ENCODE data around the gene CDKN2AIPNL. TPM values are rescaled to one million over a fixed set of nuclear protein-coding genes. Genes with fewer than 3 reads are reported as not detected.
"Not testable (repeated sequence)": the region's sequence is repeated elsewhere in the genome, so short reads cannot be mapped to it uniquely, and the experiment has no call there.

CDKN2AIPNL gene
- total and polyA plus RNA-seq, 4 donors = 42.6 to 69.3 (median 51.0) TPM

GRCh38 chr5:134427540-134428041, 15.9 kb upstream of the CDKN2AIPNL start:
- no peak overlapping the region for H3K4me3 ChIP-seq (ENCODE audit: low read depth, low read length)
- no peaks in the 10 kb centered on the region for H3K27me3 ChIP-seq (ENCODE audit: control insufficient read depth, insufficient read depth, low read length)
- no peaks in the 10 kb centered on the region for H3K9me3 ChIP-seq (ENCODE audit: control insufficient read depth, insufficient read depth, low read length)
- H3K27ac ChIP-seq (ENCODE audit: low read depth, low read length) = no peak overlapping the region
- H3K36me3 ChIP-seq (ENCODE audit: control insufficient read depth, insufficient read depth, low read length) = no peaks in the 10 kb centered on the region
- 48% methylated on average over 6 of the region's 9 CpGs for WGBS (ENCODE audit: insufficient coverage)
- DNase-seq (ENCODE audit: low read depth in 4 of 6, low spot score in 6 of 6) = no peak
- H3K4me1 ChIP-seq (ENCODE audit: control insufficient read depth, insufficient read depth, low read length) = no peaks in the 10 kb centered on the region

GRCh38 chr5:134426361-134426760, 14.7 kb upstream of the CDKN2AIPNL start:
- Histone ChIP-seq H3K27me3 (ENCODE audit: control insufficient read depth, insufficient read depth, low read length) (no peaks in the 10 kb centered on the region), H3K4me3 (ENCODE audit: low read depth, low read length) (no peak overlapping the region), H3K4me1 (ENCODE audit: control insufficient read depth, insufficient read depth, low read length) (no peaks in the 10 kb centered on the region), H3K9me3 (ENCODE audit: control insufficient read depth, insufficient read depth, low read length) (no peaks in the 10 kb centered on the region), H3K36me3 (ENCODE audit: control insufficient read depth, insufficient read depth, low read length) (no peaks in the 10 kb centered on the region), H3K27ac (ENCODE audit: low read depth, low read length) (no peak overlapping the region)
- WGBS (ENCODE audit: insufficient coverage) = 81% methylated on average over 7 of the region's 7 CpGs
- no peak for DNase-seq (ENCODE audit: low read depth in 4 of 6, low spot score in 6 of 6)

GRCh38 chr5:134423376-134423775, 11.7 kb upstream of the CDKN2AIPNL start:
- Histone ChIP-seq H3K27me3 (ENCODE audit: control insufficient read depth, insufficient read depth, low read length) (no peaks in the 10 kb centered on the region), H3K4me3 (ENCODE audit: low read depth, low read length) (no peak overlapping the region), H3K36me3 (ENCODE audit: control insufficient read depth, insufficient read depth, low read length) (no peaks in the 10 kb centered on the region), H3K4me1 (ENCODE audit: control insufficient read depth, insufficient read depth, low read length) (no peaks in the 10 kb centered on the region), H3K9me3 (ENCODE audit: control insufficient read depth, insufficient read depth, low read length) (peaks cover 3% of the 10 kb centered on the region), H3K27ac (ENCODE audit: low read depth, low read length) (no peak overlapping the region)
- no CpG with 5 or more reads among the region's 2 CpGs for WGBS (ENCODE audit: insufficient coverage)
- no peak for DNase-seq (ENCODE audit: low read depth in 4 of 6, low spot score in 6 of 6)

GRCh38 chr5:134422791-134423365, 11.2 kb upstream of the CDKN2AIPNL start:
- no peaks in the 10 kb centered on the region for H3K27me3 ChIP-seq (ENCODE audit: control insufficient read depth, insufficient read depth, low read length)
- no peak for DNase-seq (ENCODE audit: low read depth in 4 of 6, low spot score in 6 of 6)
- H3K4me3 ChIP-seq (ENCODE audit: low read depth, low read length) = no peak overlapping the region
- no peaks in the 10 kb centered on the region for H3K4me1 ChIP-seq (ENCODE audit: control insufficient read depth, insufficient read depth, low read length)
- WGBS (ENCODE audit: insufficient coverage) = 67% methylated on average over 1 of the region's 7 CpGs
- H3K9me3 ChIP-seq (ENCODE audit: control insufficient read depth, insufficient read depth, low read length) = peaks cover 3% of the 10 kb centered on the region
- H3K36me3 ChIP-seq (ENCODE audit: control insufficient read depth, insufficient read depth, low read length) = no peaks in the 10 kb centered on the region
- no peak overlapping the region for H3K27ac ChIP-seq (ENCODE audit: low read depth, low read length)

- H3K36me3 ChIP-seq (ENCODE audit: control insufficient read depth, insufficient read depth, low read length); H3K27me3 ChIP-seq (ENCODE audit: control insufficient read depth, insufficient read depth, low read length); H3K4me1 ChIP-seq (ENCODE audit: control insufficient read depth, insufficient read depth, low read length); DNase-seq (ENCODE audit: low read depth in 4 of 6, low spot score in 6 of 6); H3K4me3 ChIP-seq (ENCODE audit: low read depth, low read length); H3K27ac ChIP-seq (ENCODE audit: low read depth, low read length); H3K9me3 ChIP-seq (ENCODE audit: control insufficient read depth, insufficient read depth, low read length): not testable (repeated sequence)
- WGBS (ENCODE audit: insufficient coverage) = no CpG with 5 or more reads among the region's 4 CpGs
Measured at GRCh38 chr5:134421038-134421437, 9.4 kb upstream of the CDKN2AIPNL start.

- H3K4me1 ChIP-seq (ENCODE audit: control insufficient read depth, insufficient read depth, low read length) = no peaks in the 10 kb centered on the region
- H3K36me3 ChIP-seq (ENCODE audit: control insufficient read depth, insufficient read depth, low read length) = no peaks in the 10 kb centered on the region
- H3K4me3 ChIP-seq (ENCODE audit: low read depth, low read length) = no peak overlapping the region
- WGBS (ENCODE audit: insufficient coverage) = 91% methylated on average over 1 of the region's 2 CpGs
- peaks cover 3% of the 10 kb centered on the region for H3K9me3 ChIP-seq (ENCODE audit: control insufficient read depth, insufficient read depth, low read length)
- DNase-seq (ENCODE audit: low read depth in 4 of 6, low spot score in 6 of 6) = no peak
- H3K27ac ChIP-seq (ENCODE audit: low read depth, low read length) = no peak overlapping the region
- no peaks in the 10 kb centered on the region for H3K27me3 ChIP-seq (ENCODE audit: control insufficient read depth, insufficient read depth, low read length)
Measured at GRCh38 chr5:134420343-134420742, 8.7 kb upstream of the CDKN2AIPNL start.

GRCh38 chr5:134418958-134419357, 7.3 kb upstream of the CDKN2AIPNL start:
- no peak overlapping the region for H3K4me3 ChIP-seq (ENCODE audit: low read depth, low read length)
- no peak overlapping the region for H3K27ac ChIP-seq (ENCODE audit: low read depth, low read length)
- no CpG with 5 or more reads among the region's 3 CpGs for WGBS (ENCODE audit: insufficient coverage)
- no peaks in the 10 kb centered on the region for H3K4me1 ChIP-seq (ENCODE audit: control insufficient read depth, insufficient read depth, low read length)
- H3K9me3 ChIP-seq (ENCODE audit: control insufficient read depth, insufficient read depth, low read length) = peaks cover 3% of the 10 kb centered on the region
- H3K27me3 ChIP-seq (ENCODE audit: control insufficient read depth, insufficient read depth, low read length) = no peaks in the 10 kb centered on the region
- H3K36me3 ChIP-seq (ENCODE audit: control insufficient read depth, insufficient read depth, low read length) = no peaks in the 10 kb centered on the region
- no peak for DNase-seq (ENCODE audit: low read depth in 4 of 6, low spot score in 6 of 6)

GRCh38 chr5:134417707-134418106, 6.0 kb upstream of the CDKN2AIPNL start:
- no peak overlapping the region for H3K4me3 ChIP-seq (ENCODE audit: low read depth, low read length)
- no peaks in the 10 kb centered on the region for H3K4me1 ChIP-seq (ENCODE audit: control insufficient read depth, insufficient read depth, low read length)
- no peaks in the 10 kb centered on the region for H3K36me3 ChIP-seq (ENCODE audit: control insufficient read depth, insufficient read depth, low read length)
- H3K27ac ChIP-seq (ENCODE audit: low read depth, low read length) = no peak overlapping the region
- peaks cover 3% of the 10 kb centered on the region for H3K9me3 ChIP-seq (ENCODE audit: control insufficient read depth, insufficient read depth, low read length)
- no peak for DNase-seq (ENCODE audit: low read depth in 4 of 6, low spot score in 6 of 6)
- no peaks in the 10 kb centered on the region for H3K27me3 ChIP-seq (ENCODE audit: control insufficient read depth, insufficient read depth, low read length)

- DNase-seq (ENCODE audit: low read depth in 4 of 6, low spot score in 6 of 6) = no peak
- Histone ChIP-seq H3K27me3 (ENCODE audit: control insufficient read depth, insufficient read depth, low read length) (no peaks in the 10 kb centered on the region), H3K27ac (ENCODE audit: low read depth, low read length) (no peak overlapping the region), H3K36me3 (ENCODE audit: control insufficient read depth, insufficient read depth, low read length) (peaks cover 5% of the 10 kb centered on the region), H3K4me3 (ENCODE audit: low read depth, low read length) (no peak overlapping the region), H3K4me1 (ENCODE audit: control insufficient read depth, insufficient read depth, low read length) (peaks cover 18% of the 10 kb centered on the region), H3K9me3 (ENCODE audit: control insufficient read depth, insufficient read depth, low read length) (no peaks in the 10 kb centered on the region)
- WGBS (ENCODE audit: insufficient coverage) = no CpG with 5 or more reads among the region's 2 CpGs
Measured at GRCh38 chr5:134413046-134413445, 1.4 kb upstream of the CDKN2AIPNL start.

GRCh38 chr5:134411228-134411545, 494 bp downstream of the CDKN2AIPNL start:
- no peak for DNase-seq (ENCODE audit: low read depth in 4 of 6, low spot score in 6 of 6)
- Histone ChIP-seq H3K4me1 (ENCODE audit: control insufficient read depth, insufficient read depth, low read length) (peaks cover 18% of the 10 kb centered on the region), H3K36me3 (ENCODE audit: control insufficient read depth, insufficient read depth, low read length) (peaks cover 14% of the 10 kb centered on the region), H3K27me3 (ENCODE audit: control insufficient read depth, insufficient read depth, low read length) (no peaks in the 10 kb centered on the region), H3K9me3 (ENCODE audit: control insufficient read depth, insufficient read depth, low read length) (no peaks in the 10 kb centered on the region), H3K4me3 (ENCODE audit: low read depth, low read length) (peak overlapping the region; percentile 75), H3K27ac (ENCODE audit: low read depth, low read length) (no peak overlapping the region)
- WGBS (ENCODE audit: insufficient coverage) = 2% methylated on average over 5 of the region's 9 CpGs

Data from spinal cord (tissue), 10 donors.